ENCODE data around the gene REEP1.
"Not testable (repeated sequence)": the region's sequence is repeated elsewhere in the genome, so short reads cannot be mapped to it uniquely, and the experiment has no call there.

The REEP1 gene

GRCh38 chr2:86218124-86218523 is 119.3 kb downstream of the REEP1 start:
- no peak for DNase-seq

- DNase-seq = no peak
Measured at GRCh38 chr2:86216575-86217555, 120.6 kb downstream of the REEP1 start.

GRCh38 chr2:86214503-86214832 is 123.0 kb downstream of the REEP1 start:
- no peak for DNase-seq

- DNase-seq = no peak
Measured at GRCh38 chr2:86213699-86214502, 123.5 kb downstream of the REEP1 start.

- no peak for DNase-seq
Measured at GRCh38 chr2:86213056-86213455, 124.4 kb downstream of the REEP1 start.

- no peak for DNase-seq
Measured at GRCh38 chr2:86211796-86212188, 125.6 kb downstream of the REEP1 start.

GRCh38 chr2:86211033-86211795 is 126.2 kb downstream of the REEP1 start:
- DNase-seq = no peak

- no peak for DNase-seq
Measured at GRCh38 chr2:86204458-86204857, 133.0 kb downstream of the REEP1 start.

- no peak for DNase-seq
Measured at GRCh38 chr2:86203614-86204013, 133.8 kb downstream of the REEP1 start.

GRCh38 chr2:86202702-86203101 is 134.7 kb downstream of the REEP1 start:
- DNase-seq = no peak

GRCh38 chr2:86202336-86202692 is 135.1 kb downstream of the REEP1 start:
- DNase-seq = no peak

GRCh38 chr2:86201671-86202335 is 135.6 kb downstream of the REEP1 start:
- no peak for DNase-seq

- not testable (repeated sequence) for DNase-seq
Measured at GRCh38 chr2:86200564-86200963, 136.9 kb downstream of the REEP1 start.

- DNase-seq = no peak
Measured at GRCh38 chr2:86199834-86200177, 137.6 kb downstream of the REEP1 start.

GRCh38 chr2:86195808-86196387 is 141.5 kb downstream of the REEP1 start:
- DNase-seq = no peak

GRCh38 chr2:86195055-86195807 is 142.2 kb downstream of the REEP1 start, which contains the start of gene IMMT:
Gene IMMT (minus strand): TSS chr2:86195462. CDS start chr2:86195382, 80 bp downstream.
- DNase-seq = peak; percentile 98

GRCh38 chr2:86194751-86195054 is 142.7 kb downstream of the REEP1 start:
- DNase-seq = no peak

- DNase-seq = no peak
Measured at GRCh38 chr2:86193901-86194567, 143.4 kb downstream of the REEP1 start.

GRCh38 chr2:86189782-86190416 is 147.5 kb downstream of the REEP1 start:
- DNase-seq = no peak

- no peak for DNase-seq
Measured at GRCh38 chr2:86186431-86186830, 151.0 kb downstream of the REEP1 start.

All from NCI-H1105 (cell line).